Myometrial cell (primary cell): ENCODE data around the gene KIF19. TPM values are rescaled to one million over a fixed set of nuclear protein-coding genes. Genes with fewer than 3 reads are reported as not detected.

Experiments used
- total RNA-seq: library from RNA; depleted of rRNA; stranded (reverse); fragments of >200 nt; gene quantifications from 2 replicates; pipeline ENCODE4 v1.2.3, GENCODE V29; 2015

Gene KIF19
- total RNA-seq, result not detected in 2 replicates

DNA sequence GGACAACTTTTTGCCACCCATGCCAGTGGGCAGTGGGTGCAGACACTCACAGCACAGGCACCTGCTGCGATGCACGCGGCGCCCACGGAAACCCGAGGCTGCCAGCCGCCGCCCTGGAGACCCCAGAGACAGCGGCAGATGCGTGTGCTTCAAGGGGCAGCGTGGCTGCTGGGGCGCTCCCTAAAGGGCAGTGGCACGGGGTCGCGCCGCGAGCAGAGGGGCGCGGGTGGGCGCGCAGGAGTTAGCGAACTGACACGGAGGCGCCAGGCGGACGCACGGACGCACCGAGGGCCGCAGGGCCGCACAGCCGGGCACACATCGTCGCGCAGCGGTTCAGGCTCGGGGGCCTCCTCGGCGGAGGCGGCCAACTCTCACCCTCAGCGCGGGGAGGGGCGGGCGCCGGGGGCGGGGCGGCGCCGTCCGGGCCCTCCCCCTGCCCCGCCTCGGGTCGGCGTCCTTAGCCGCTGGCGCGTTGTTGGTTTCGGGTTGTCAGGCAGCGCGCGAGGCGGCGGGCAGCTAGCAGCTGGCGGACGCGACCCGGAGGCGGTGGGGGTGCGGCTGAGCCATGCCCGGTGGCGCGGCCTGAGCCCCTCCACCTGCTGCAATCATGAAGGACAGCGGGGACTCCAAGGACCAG is at the start of gene KIF19:
Gene KIF19 (plus strand): TSS at position 484 of the 637 bp plus-strand sequence. CDS start 124 bp downstream, at position 608.

GRCh38 chr17:74361230-74362068 is 35.4 kb downstream of the KIF19 start, which contains the start of gene BTBD17:
BTBD17 (minus strand) TSS chr17:74361868; CDS start chr17:74361819, 49 bp downstream.

DNA sequence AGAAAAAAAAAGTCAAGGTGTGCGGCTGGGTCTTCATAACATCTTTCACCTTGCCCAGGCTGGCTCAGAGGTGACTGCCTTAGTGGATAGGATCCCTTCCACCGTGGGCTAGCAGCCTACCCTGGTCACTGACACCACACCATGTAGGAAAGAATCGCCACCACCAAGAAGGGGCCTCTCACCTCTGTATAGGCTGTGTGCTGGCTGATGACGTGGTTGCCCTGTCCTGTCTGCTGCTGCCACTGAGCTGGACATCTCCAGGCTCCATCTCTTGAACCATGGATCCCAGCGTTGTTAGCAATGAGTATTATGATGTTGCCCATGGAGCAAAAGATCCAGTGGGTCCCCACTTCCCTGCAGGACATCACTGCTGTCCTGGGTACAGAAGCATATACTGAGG is 41.2 kb downstream of the KIF19 start, which contains the start of gene GPR142:
Gene GPR142 (plus strand): TSS at position 301 of the 400 bp plus-strand sequence. CDS start 2,035 bp downstream, outside the sequence.

Other genes starting within 250 kb of the KIF19 start
- gene RPL38, start 122.5 kb upstream of the KIF19 start, total RNA-seq, result 334 and 372 TPM in 2 replicates
- 2.3 and 11.8 TPM in 2 replicates for gene TTYH2, start 112.7 kb upstream of the KIF19 start, total RNA-seq
- gene DNAI2, start 52.0 kb upstream of the KIF19 start, total RNA-seq, result not detected in 2 replicates
- not detected in 2 replicates for gene BTBD17, start 35.6 kb downstream of the KIF19 start, total RNA-seq
- not detected in 2 replicates for gene GPR142, start 41.3 kb downstream of the KIF19 start, total RNA-seq
- under 0.01 TPM in 1 of 2 replicates, not detected in the other for gene GPRC5C, start 105.9 kb downstream of the KIF19 start, total RNA-seq
- gene CD300A, start 140.4 kb downstream of the KIF19 start, total RNA-seq, result not detected in 2 replicates
- not detected in 2 replicates for gene CD300LB, start 205.2 kb downstream of the KIF19 start, total RNA-seq
- not detected in 2 replicates for gene CD300C, start 219.9 kb downstream of the KIF19 start, total RNA-seq
- gene CD300H, start 241.3 kb downstream of the KIF19 start, total RNA-seq, result not detected in 2 replicates